Measurements from ENCODE around the gene CLOCK. TPM values are rescaled to one million over a fixed set of nuclear protein-coding genes. Genes with fewer than 3 reads are reported as not detected.

Gene CLOCK
- total and polyA plus RNA-seq, 2 of the 13 experiments (the other 11 are each of a cell fraction or from before 2014, with no cell fraction given): 8.8 to 13.5 TPM

- TF ChIP-seq KIAA2018 (CRISPR knock-in tag; IDR thresholded peaks at IDR 0.05; ENCODE audit: borderline replicate concordance) (no peak), ZNF383 (CRISPR knock-in tag; IDR thresholded peaks at IDR 0.05; ENCODE audit: borderline replicate concordance) (0 out of 2 replicates have a peak, but pooled peaks have one; percentile 56), BORCS8-MEF2B (CRISPR knock-in tag; IDR thresholded peaks at IDR 0.05) (0 out of 2 replicates have a peak, but pooled peaks have one; percentile 20), FOXO4 (CRISPR knock-in tag; conservative IDR thresholded peaks at IDR 0.05) (no peak), ETV5 (CRISPR knock-in tag; IDR thresholded peaks at IDR 0.05; ENCODE audit: borderline replicate concordance) (0 out of 2 replicates have a peak, but pooled peaks have one; percentile 26), ZNF569 (CRISPR knock-in tag; IDR thresholded peaks at IDR 0.05; ENCODE audit: borderline replicate concordance) (peak; percentile 55; the same call in 1 of the 2 replicates), ZNF784 (CRISPR knock-in tag; IDR thresholded peaks at IDR 0.05; ENCODE audit: borderline replicate concordance) (peak; percentile 30; the same call in 1 of the 2 replicates), SETDB1 (CRISPR knock-in tag; IDR thresholded peaks at IDR 0.05; ENCODE audit: borderline replicate concordance) (no peak), GTF3A (CRISPR knock-in tag; conservative IDR thresholded peaks at IDR 0.05) (0 out of 2 replicates have a peak, but pooled peaks have one; percentile 49), ZNF761 (CRISPR knock-in tag; conservative IDR thresholded peaks at IDR 0.05) (no peak), ZBTB2 (CRISPR knock-in tag; IDR thresholded peaks at IDR 0.05; ENCODE audit: low read depth) (peak; percentile 95), ZNF629 (CRISPR knock-in tag; conservative IDR thresholded peaks at IDR 0.05) (0 out of 2 replicates have a peak, but pooled peaks have one; percentile 13)
These were observed at the start of gene CLOCK (continued) for GRCh38 chr4:55546756-55547465.
